ENCODE measurements around the gene TRAT1.

GRCh38 chr3:108845709-108846293 is 23.2 kb downstream of the TRAT1 start:
- TF ChIP-seq CTCF (IDR thresholded peaks at IDR 0.05) (no peak), POLR2A (IDR thresholded peaks at IDR 0.05) (no peak)

All from body of pancreas (tissue), 4 donors.